IMR-90 (cell line): ENCODE measurements around the gene TNFRSF9. TPM values are rescaled to one million over a fixed set of nuclear protein-coding genes. Genes with fewer than 3 reads are reported as not detected.

Experiments used
- ATAC-seq: fragments of 200-7000 bp; cut with Tn5 transposase; 2 replicates; pipeline ENCODE4 v1.9.1; 2020; ENCODE audit warnings: low read depth, mild to moderate bottlenecking, moderate library complexity
- BruUV-seq: library from RNA; stranded (reverse); fragments of 400-500 nt; replicated peaks from 2 replicates; lab custom pipeline; 2021; lab: Mats Ljungman, UMichigan
- CTCF ChIA-PET: fragments of 300-600 bp; formaldehyde crosslinking; extraction: SDS; loops from one replicate; lab custom pipeline; 2021; ENCODE audit warnings: antibody characterized with exemption; lab: Yijun Ruan, JAX
- POLR2A ChIA-PET: fragments of 300-600 bp; sonication (Branson Sonifier 250); formaldehyde crosslinking; loops from one replicate; lab custom pipeline; 2022; ENCODE audit warnings: antibody characterized with exemption; ENCODE audit not compliant: unreplicated experiment; lab: Charles Lee
- DNase-seq: peaks from one replicate; pipeline ENCODE4 v3.0.0; 2013
- H2AFZ ChIP-seq: replicated peaks from 2 replicates; pipeline ENCODE3; 2013; ENCODE audit warnings: low read length, mild to moderate bottlenecking; ENCODE audit not compliant: poor library complexity
- H2AK5ac ChIP-seq: 2 replicates; pipeline ENCODE4 v1.6.1; 2013; ENCODE audit warnings: low read depth, low read length, inconsistent platforms
- H2AK9ac ChIP-seq: replicated peaks from 2 replicates; pipeline ENCODE3; 2013; ENCODE audit warnings: mild to moderate bottlenecking, low read depth, low read length, moderate library complexity; ENCODE audit not compliant: poor library complexity
- H2BK120ac ChIP-seq: 2 replicates; pipeline ENCODE4 v1.6.1; 2013; ENCODE audit warnings: low read depth, low read length, inconsistent platforms
- H2BK15ac ChIP-seq: 3 replicates; pipeline ENCODE4 v1.6.1; 2013; ENCODE audit warnings: low read depth, low read length, inconsistent platforms
- H2BK20ac ChIP-seq: 2 replicates; pipeline ENCODE4 v1.6.1; 2013; ENCODE audit warnings: low read depth, mild to moderate bottlenecking, inconsistent platforms, low read length, moderate library complexity
- H2BK5ac ChIP-seq: 2 replicates; pipeline ENCODE4 v1.6.1; 2013; ENCODE audit warnings: mild to moderate bottlenecking, low read depth, low read length, inconsistent platforms; ENCODE audit not compliant: poor library complexity, severe bottlenecking
- H3K14ac ChIP-seq: replicated peaks from 2 replicates; pipeline ENCODE4 v1.6.1; 2013; ENCODE audit warnings: low read depth, low read length, inconsistent platforms
- H3K18ac ChIP-seq: 2 replicates; pipeline ENCODE4 v1.6.1; 2013; ENCODE audit warnings: low read depth, low read length, control low read depth
- H3K23ac ChIP-seq: 2 replicates; pipeline ENCODE4 v1.6.1; 2013; ENCODE audit warnings: low read depth, low read length, inconsistent platforms
- H3K27ac ChIP-seq: 2 replicates; pipeline ENCODE4 v1.5.1; 2013; ENCODE audit warnings: mild to moderate bottlenecking, control low read depth, low read length; ENCODE audit not compliant: insufficient read depth
- H3K27me3 ChIP-seq: 2 replicates; pipeline ENCODE4 v1.6.1; 2013; ENCODE audit warnings: low read length; ENCODE audit not compliant: control insufficient read depth, insufficient read depth
- H3K36me3 ChIP-seq: 2 replicates; pipeline ENCODE4 v1.6.1; 2013; ENCODE audit warnings: low read length, mixed read lengths; ENCODE audit not compliant: control insufficient read depth, insufficient read depth
- H3K4ac ChIP-seq: 2 replicates; pipeline ENCODE4 v1.6.1; 2013; ENCODE audit warnings: low read depth, low read length, inconsistent platforms
- H3K4me1 ChIP-seq: 2 replicates; pipeline ENCODE4 v1.6.1; 2013; ENCODE audit warnings: low read length, mixed read lengths; ENCODE audit not compliant: control insufficient read depth, insufficient read depth
- H3K4me2 ChIP-seq: 2 replicates; pipeline ENCODE4 v1.6.1; 2013; ENCODE audit warnings: low read depth, mild to moderate bottlenecking, control low read depth, low read length, moderate library complexity
- H3K4me3 ChIP-seq: 2 replicates; pipeline ENCODE4 v1.5.1; 2013; ENCODE audit warnings: low read depth, mild to moderate bottlenecking, control low read depth, low read length, moderate library complexity; ENCODE audit not compliant: insufficient read depth
- H3K56ac ChIP-seq: 2 replicates; pipeline ENCODE4 v1.6.1; 2013; ENCODE audit warnings: low read length, inconsistent platforms; ENCODE audit not compliant: insufficient read depth; ENCODE audit errors: extremely low read depth
- H3K79me1 ChIP-seq, 2 experiments: 2 replicates each; pipeline ENCODE4 v1.6.1; 2013; ENCODE audit warnings: low read length in 2 of 2, inconsistent platforms in 1 of 2, low read depth in 1 of 2
- H3K9ac ChIP-seq: 2 replicates; pipeline ENCODE4 v1.6.1; 2013; ENCODE audit warnings: low read depth, low read length, control low read depth
- H3K9me1 ChIP-seq: 2 replicates; pipeline ENCODE4 v1.6.1; 2013; ENCODE audit warnings: low read length, inconsistent platforms; ENCODE audit not compliant: insufficient read depth
- H3K9me3 ChIP-seq: 2 replicates; pipeline ENCODE4 v1.6.1; 2013; ENCODE audit warnings: low read length; ENCODE audit not compliant: control insufficient read depth, insufficient read depth
- H4K20me1 ChIP-seq: 2 replicates; pipeline ENCODE4 v1.6.1; 2013; ENCODE audit warnings: low read length, inconsistent platforms; ENCODE audit not compliant: insufficient read depth
- H4K5ac ChIP-seq: 2 replicates; pipeline ENCODE4 v1.6.1; 2013; ENCODE audit warnings: mild to moderate bottlenecking, low read depth, low read length, control low read depth
- H4K8ac ChIP-seq, 2 experiments: 2 replicates each; pipeline ENCODE4 v1.6.1; 2013; ENCODE audit warnings: low read depth in 2 of 2, low read length in 2 of 2, control low read depth in 1 of 2, inconsistent platforms in 1 of 2
- H4K91ac ChIP-seq: 2 replicates; pipeline ENCODE4 v1.6.1; 2013; ENCODE audit warnings: low read depth, low read length, inconsistent platforms; ENCODE audit not compliant: insufficient read depth
- BHLHE40 ChIP-seq: fragments of 150-350 bp; IDR thresholded peaks from 2 replicates; pipeline ENCODE4 v1.6.1; 2016; ENCODE audit warnings: mild to moderate bottlenecking, low read depth, low read length
- MAZ ChIP-seq: IDR thresholded peaks from 2 replicates; pipeline ENCODE4 v1.6.1; 2012; ENCODE audit warnings: low read depth, mild to moderate bottlenecking, low read length, improper control_type of control experiment, moderate library complexity, borderline replicate concordance
- MXI1 ChIP-seq: IDR thresholded peaks from 2 replicates; pipeline ENCODE4 v1.6.1; 2012; ENCODE audit warnings: low read depth, mild to moderate bottlenecking, low read length, moderate library complexity, borderline replicate concordance
- RCOR1 ChIP-seq: IDR thresholded peaks from 2 replicates; pipeline ENCODE4 v1.6.1; 2012; ENCODE audit warnings: mild to moderate bottlenecking, low read length, improper control_type of control experiment; ENCODE audit not compliant: insufficient replicate concordance
- WGBS, 2 experiments: methylation state at CpG; one replicate each; pipeline versions ENCODE4 v1.1.5 to v1.1.7; 2013; ENCODE audit warnings: missing lambda C conversion rate in 2 of 2; ENCODE audit not compliant: insufficient read length in 1 of 2; ENCODE audit errors: extremely low coverage in 2 of 2; 5-methylcytosine and 5-hydroxymethylcytosine counted together
- dilution Hi-C: fragments of 300-500 bp; cut with HindIII; formaldehyde crosslinking; loops from one replicate; pipeline ENCODE4 v1.14.3; 2018; ENCODE audit warnings: low sequenced_read_pairs; ENCODE audit not compliant: unreplicated experiment
- in situ Hi-C: fragments of 300-500 bp; cut with MboI; formaldehyde crosslinking; loops from 3 replicates; pipeline ENCODE4 v1.14.3; 2019; ENCODE audit warnings: low sequenced_read_pairs, inconsistent platforms, mixed read lengths
- intact Hi-C: fragments of 100-400 bp; cut with micrococcal nuclease; formaldehyde crosslinking; loops from 2 replicates; pipeline ENCODE4 v1.10.0; 2022
- polyA plus RNA-seq, 3 experiments: library from polyadenylated mRNA; depleted of rRNA; stranded (reverse); fragments of >200 nt; gene quantifications; 2 replicates each; pipeline ENCODE4 v1.2.3, GENCODE V29; 2012; ENCODE audit warnings: low replicate concordance in 1 of 3
- total RNA-seq: library from RNA; depleted of rRNA; stranded (reverse); fragments of >200 nt; gene quantifications from 2 replicates; pipeline ENCODE4 v1.2.3, GENCODE V29; 2012
- TF ChIP-seq, protein P1 (sequence below): conservative IDR thresholded peaks from 2 replicates; pipeline ENCODE4 v1.5.1; 2012; ENCODE audit warnings: mild to moderate bottlenecking, low read depth, low read length, improper control_type of control experiment

Gene TNFRSF9
- total and polyA plus RNA-seq, 2 of the 4 experiments (the other 2 are of a cell fraction): 0.43 to 0.72 TPM

DNA sequence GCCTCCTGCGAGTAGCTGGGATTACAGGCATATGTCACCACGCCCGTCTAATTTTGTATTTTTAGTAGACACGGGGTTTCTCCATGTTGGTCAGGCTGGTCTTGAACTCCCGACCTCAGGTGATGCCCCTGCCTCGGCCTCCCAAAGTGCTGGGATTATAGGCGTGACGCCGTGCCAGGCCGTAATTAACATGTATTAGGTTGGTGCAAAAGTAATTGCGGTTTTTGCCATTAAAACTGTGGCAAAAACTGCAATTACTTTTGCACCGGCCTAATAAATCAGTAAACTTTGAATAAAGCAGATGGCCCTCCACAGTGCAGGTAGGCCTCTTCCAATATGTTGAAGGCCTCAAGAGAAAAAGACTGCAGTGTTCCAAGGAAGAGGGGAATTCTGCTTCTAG is 35.4 kb downstream of the TNFRSF9 start:
- H2BK5ac ChIP-seq: no peak overlapping the region
- H4K91ac ChIP-seq: no peak overlapping the region
- BruUV-seq: no TSS peak
- H3K4me3 ChIP-seq: no peak overlapping the region
- H3K18ac ChIP-seq: no peak overlapping the region
- intact Hi-C loops: no loop called here
- H3K4me1 ChIP-seq: no peaks in the 10 kb centered on the region
- WGBS, 2 experiments: 75% methylated on average over 11 of the region's 12 CpGs; no CpG with 5 or more reads in 1 of the 2 experiments
- no peak overlapping the region for H4K8ac ChIP-seq
- no peak overlapping the region for H3K9ac ChIP-seq
- H2AK9ac ChIP-seq: no peak overlapping the region
- no peaks in the 10 kb centered on the region for H3K79me1 ChIP-seq
- no peak overlapping the region for H3K14ac ChIP-seq
- no peak for DNase-seq
- H3K27ac ChIP-seq: no peak overlapping the region
- no peak overlapping the region for H2AK5ac ChIP-seq
- H4K20me1 ChIP-seq: no peaks in the 10 kb centered on the region
- no peak overlapping the region for H2AFZ ChIP-seq
- H3K9me3 ChIP-seq: no peaks in the 10 kb centered on the region
- POLR2A ChIA-PET: no interaction called here
- H2BK15ac ChIP-seq: no peak overlapping the region
- in situ Hi-C loops: no loop called here
- ATAC-seq: no peak
- no peak overlapping the region for H2BK20ac ChIP-seq
- H3K4me2 ChIP-seq: no peak overlapping the region
- H3K9me1 ChIP-seq: no peaks in the 10 kb centered on the region
- H4K5ac ChIP-seq: no peak overlapping the region
- CTCF ChIA-PET: no interaction called here
- dilution Hi-C loops: no loop called here
- H3K4ac ChIP-seq: no peak overlapping the region
- H3K27me3 ChIP-seq: no peaks in the 10 kb centered on the region
- no peaks in the 10 kb centered on the region for H3K36me3 ChIP-seq
- H3K23ac ChIP-seq: no peak overlapping the region
- H3K56ac ChIP-seq: no peak overlapping the region
- no peak overlapping the region for H2BK120ac ChIP-seq
- no peak for TF ChIP-seq RCOR1
- no peak for TF ChIP-seq MAZ
- TF ChIP-seq BHLHE40: no peak
- TF ChIP-seq, protein P1, sequence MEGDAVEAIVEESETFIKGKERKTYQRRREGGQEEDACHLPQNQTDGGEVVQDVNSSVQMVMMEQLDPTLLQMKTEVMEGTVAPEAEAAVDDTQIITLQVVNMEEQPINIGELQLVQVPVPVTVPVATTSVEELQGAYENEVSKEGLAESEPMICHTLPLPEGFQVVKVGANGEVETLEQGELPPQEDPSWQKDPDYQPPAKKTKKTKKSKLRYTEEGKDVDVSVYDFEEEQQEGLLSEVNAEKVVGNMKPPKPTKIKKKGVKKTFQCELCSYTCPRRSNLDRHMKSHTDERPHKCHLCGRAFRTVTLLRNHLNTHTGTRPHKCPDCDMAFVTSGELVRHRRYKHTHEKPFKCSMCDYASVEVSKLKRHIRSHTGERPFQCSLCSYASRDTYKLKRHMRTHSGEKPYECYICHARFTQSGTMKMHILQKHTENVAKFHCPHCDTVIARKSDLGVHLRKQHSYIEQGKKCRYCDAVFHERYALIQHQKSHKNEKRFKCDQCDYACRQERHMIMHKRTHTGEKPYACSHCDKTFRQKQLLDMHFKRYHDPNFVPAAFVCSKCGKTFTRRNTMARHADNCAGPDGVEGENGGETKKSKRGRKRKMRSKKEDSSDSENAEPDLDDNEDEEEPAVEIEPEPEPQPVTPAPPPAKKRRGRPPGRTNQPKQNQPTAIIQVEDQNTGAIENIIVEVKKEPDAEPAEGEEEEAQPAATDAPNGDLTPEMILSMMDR: no peak
- no peak for TF ChIP-seq MXI1
